GM23338 (cell line): ENCODE data around the gene MAPT.

Experiments used
- CREB1 ChIP-seq: fragments of 250-450 bp; sonication (Bioruptor Pico); IDR thresholded peaks from 2 replicates; pipeline ENCODE4 v1.5.0; 2020; ENCODE audit warnings: low read depth, mild to moderate bottlenecking, moderate library complexity
- CTCF ChIP-seq, 2 experiments: fragments of 200-600 bp in 1 of 2; sonication (generic) in 1 of 2; conservative IDR thresholded peaks; 2 replicates each; pipeline versions ENCODE4 v1.5.1 to v1.6.1; 2016 to 2017; ENCODE audit warnings: antibody characterized with exemption in 2 of 2, low read depth in 2 of 2, mild to moderate bottlenecking in 2 of 2, moderate library complexity in 1 of 2
- ETS1 ChIP-seq: IDR thresholded peaks from 2 replicates; pipeline ENCODE4 v1.6.1; 2016; ENCODE audit warnings: antibody characterized with exemption
- EZH2 ChIP-seq: fragments of 200-600 bp; sonication (generic); IDR thresholded peaks from one replicate; pipeline ENCODE4 v1.8.0; 2017; ENCODE audit warnings: antibody characterized with exemption, mild to moderate bottlenecking, low read depth; ENCODE audit not compliant: unreplicated experiment
- EZH2phosphoT487 ChIP-seq: fragments of 200-600 bp; sonication (generic); IDR thresholded peaks from one replicate; pipeline ENCODE4 v1.8.1; 2018; ENCODE audit warnings: antibody characterized with exemption; ENCODE audit not compliant: unreplicated experiment
- JUNB ChIP-seq: IDR thresholded peaks from one replicate; pipeline ENCODE4 v1.6.1; 2016; ENCODE audit warnings: antibody characterized with exemption; ENCODE audit not compliant: unreplicated experiment
- NANOG ChIP-seq: IDR thresholded peaks from 2 replicates; pipeline ENCODE4 v1.6.1; 2016; ENCODE audit warnings: antibody characterized with exemption, borderline replicate concordance
- POLR2AphosphoS5 ChIP-seq: IDR thresholded peaks from 2 replicates; pipeline ENCODE4 v1.6.1; 2016; ENCODE audit warnings: antibody characterized with exemption, low read depth
- ZNF114 ChIP-seq: fragments of 250-450 bp; sonication (Bioruptor Pico); IDR thresholded peaks from 2 replicates; pipeline ENCODE4 v1.5.0; 2020; ENCODE audit warnings: mild to moderate bottlenecking, moderate library complexity

GRCh38 chr17:46042925-46043324 lies 148.6 kb downstream of the MAPT start:
- no peak for TF ChIP-seq CTCF (conservative IDR thresholded peaks at IDR 0.05; ENCODE audit: low read depth in 2 of 2)
- no peak for TF ChIP-seq JUNB
- TF ChIP-seq EZH2: no peak
- TF ChIP-seq POLR2AphosphoS5: no peak
- TF ChIP-seq EZH2phosphoT487: no peak
- TF ChIP-seq ZNF114: no peak
- TF ChIP-seq NANOG: no peak
- no peak for TF ChIP-seq ETS1
- TF ChIP-seq CREB1: no peak
